ENCODE data around the gene PTPRM. TPM values are rescaled to one million over a fixed set of nuclear protein-coding genes. Genes with fewer than 3 reads are reported as not detected.

Gene PTPRM
- total RNA-seq, 2 experiments from 2014 or later, result 2.1 to 3.0 TPM

GRCh38 chr18:8116341-8117005, 549.4 kb downstream of the PTPRM start:
- Mint-ChIP-seq H3K9me3 (no peaks in the 10 kb centered on the region), H3K27ac (no peak overlapping the region), H3K4me1 (ENCODE audit: low read depth) (no peaks in the 10 kb centered on the region), H3K27me3 (no peaks in the 10 kb centered on the region), H3K36me3 (ENCODE audit: low read depth) (no peaks in the 10 kb centered on the region), H3K4me3 (no peak overlapping the region)
- no peak for ATAC-seq
- TF ChIP-seq CTCF (IDR thresholded peaks at IDR 0.05), result no peak
- POLR2A ChIA-PET, result no interaction called here
- CTCF ChIA-PET, result no interaction called here
- DNase-seq, result no peak
- intact Hi-C loops (cut with micrococcal nuclease), result no loop called here

DNA sequence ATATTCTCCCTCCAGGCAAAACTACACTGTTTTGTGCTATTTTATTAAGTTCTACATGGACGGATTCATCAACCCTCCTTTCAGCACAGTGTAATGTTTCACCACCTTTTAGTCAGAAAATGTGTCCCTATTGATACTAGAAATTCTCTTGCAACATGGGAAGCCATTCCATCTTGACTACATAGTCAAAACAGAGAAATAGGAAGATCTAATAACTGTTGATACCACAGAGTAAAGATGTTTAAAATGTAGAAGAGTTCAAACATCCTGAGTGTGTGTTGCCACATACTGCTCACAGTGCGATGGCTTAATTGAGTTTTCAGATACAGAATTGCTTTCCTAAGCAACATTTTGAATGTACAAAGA, 549.9 kb downstream of the PTPRM start:
- H3K27me3 Mint-ChIP-seq, result no peaks in the 10 kb centered on the region
- H3K36me3 Mint-ChIP-seq (ENCODE audit: low read depth), result no peaks in the 10 kb centered on the region
- ChIA-PET CTCF (no interaction called here), POLR2A (no interaction called here)
- H3K4me1 Mint-ChIP-seq (ENCODE audit: low read depth), result no peaks in the 10 kb centered on the region
- H3K9me3 Mint-ChIP-seq, result no peaks in the 10 kb centered on the region
- intact Hi-C loops (cut with micrococcal nuclease), result no loop called here
- ATAC-seq (no peak), DNase-seq (no peak)
- TF ChIP-seq CTCF (IDR thresholded peaks at IDR 0.05), result no peak
- no peak overlapping the region for H3K4me3 Mint-ChIP-seq
- H3K27ac Mint-ChIP-seq, result no peak overlapping the region

GRCh38 chr18:8121101-8121500, 554.0 kb downstream of the PTPRM start:
- H3K27ac Mint-ChIP-seq, result no peak overlapping the region
- H3K36me3 Mint-ChIP-seq (ENCODE audit: low read depth), result no peaks in the 10 kb centered on the region
- ATAC-seq, result no peak
- no peak for TF ChIP-seq CTCF (IDR thresholded peaks at IDR 0.05)
- no peak overlapping the region for H3K4me3 Mint-ChIP-seq
- intact Hi-C loops (cut with micrococcal nuclease), result no loop called here
- H3K4me1 Mint-ChIP-seq (ENCODE audit: low read depth), result no peaks in the 10 kb centered on the region
- no peak for DNase-seq
- CTCF ChIA-PET, result no interaction called here
- H3K9me3 Mint-ChIP-seq, result no peaks in the 10 kb centered on the region
- H3K27me3 Mint-ChIP-seq, result no peaks in the 10 kb centered on the region
- POLR2A ChIA-PET, result no interaction called here

GRCh38 chr18:8121942-8122480, 554.9 kb downstream of the PTPRM start:
- H3K4me1 Mint-ChIP-seq (ENCODE audit: low read depth), result no peaks in the 10 kb centered on the region
- no peak overlapping the region for H3K27ac Mint-ChIP-seq
- H3K9me3 Mint-ChIP-seq, result no peaks in the 10 kb centered on the region
- intact Hi-C loops (cut with micrococcal nuclease), result no loop called here
- DNase-seq (no peak), ATAC-seq (no peak)
- CTCF ChIA-PET, result no interaction called here
- TF ChIP-seq CTCF (IDR thresholded peaks at IDR 0.05), result no peak
- no peak overlapping the region for H3K4me3 Mint-ChIP-seq
- no peaks in the 10 kb centered on the region for H3K36me3 Mint-ChIP-seq (ENCODE audit: low read depth)
- POLR2A ChIA-PET, result no interaction called here
- no peaks in the 10 kb centered on the region for H3K27me3 Mint-ChIP-seq

- no peak for ATAC-seq
- Mint-ChIP-seq H3K9me3 (no peaks in the 10 kb centered on the region), H3K27me3 (no peaks in the 10 kb centered on the region), H3K27ac (no peak overlapping the region), H3K36me3 (ENCODE audit: low read depth) (no peaks in the 10 kb centered on the region), H3K4me1 (ENCODE audit: low read depth) (no peaks in the 10 kb centered on the region), H3K4me3 (no peak overlapping the region)
- DNase-seq, result no peak
- TF ChIP-seq CTCF (IDR thresholded peaks at IDR 0.05), result no peak
- ChIA-PET POLR2A (no interaction called here), CTCF (no interaction called here)
- intact Hi-C loops (cut with micrococcal nuclease), result no loop called here
Measured at GRCh38 chr18:8124232-8125146, 557.4 kb downstream of the PTPRM start.

Data from activated CD8-positive, alpha-beta T cell treated with anti-CD3 and anti-CD28 coated beads for 36 hours (primary cell).